Measurements from ENCODE around the gene PDCD7.

DNA sequence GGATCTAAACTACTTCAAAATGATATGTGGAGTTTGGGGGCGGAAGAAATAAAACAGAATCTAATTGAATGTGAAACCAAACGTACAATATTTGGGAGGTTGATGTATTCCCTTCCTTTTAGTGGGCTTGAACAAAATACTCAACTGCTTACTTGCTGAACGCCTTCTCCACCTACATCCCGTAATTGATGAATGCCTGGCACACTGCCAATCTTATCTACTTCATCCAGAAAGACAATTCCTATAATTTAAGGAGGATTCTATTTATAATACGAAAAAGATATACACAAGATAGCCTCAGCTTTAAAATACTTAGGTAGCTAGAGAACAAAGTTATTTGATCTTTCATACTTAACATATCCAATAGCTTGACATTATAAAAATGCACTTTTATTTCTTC lies 23.1 kb upstream of the PDCD7 start:
- TF ChIP-seq PAX5 (IDR thresholded peaks at IDR 0.05; ENCODE audit: insufficient read depth, low read length, severe bottlenecking), result no peak
- no peak for TF ChIP-seq POLR2AphosphoS5 (IDR thresholded peaks at IDR 0.05; ENCODE audit: low read depth, low read length)
- no peak for TF ChIP-seq POLR2A (IDR thresholded peaks at IDR 0.05; ENCODE audit: low read depth, low read length)

Measured in GM12891 (cell line).